GM06990 (cell line): ENCODE results near the gene SH2D1B.

ENCODE experiments used
- DNase-seq: peaks from one replicate; pipeline ENCODE4 v3.0.0-alpha.2; 2011; ENCODE audit not compliant: insufficient read length; ENCODE audit errors: extremely low read depth
- H3K27me3 ChIP-seq: replicated peaks from 2 replicates; pipeline ENCODE4 v1.6.0; 2011; ENCODE audit warnings: low read length; ENCODE audit not compliant: control insufficient read depth, insufficient read depth
- H3K36me3 ChIP-seq: 2 replicates; pipeline ENCODE4 v1.5.1; 2011; ENCODE audit warnings: low read length; ENCODE audit not compliant: control insufficient read depth, insufficient read depth
- H3K4me3 ChIP-seq: replicated peaks from 2 replicates; pipeline ENCODE4 v1.5.1; 2011; ENCODE audit warnings: low read depth, mild to moderate bottlenecking, control low read depth, low read length
- CTCF ChIP-seq: IDR thresholded peaks from 2 replicates; pipeline ENCODE4 v1.5.1; 2011; ENCODE audit warnings: low read length, control low read depth, mild to moderate bottlenecking, inconsistent platforms; ENCODE audit not compliant: insufficient read depth, poor library complexity, severe bottlenecking

Gene SH2D1B

DNA sequence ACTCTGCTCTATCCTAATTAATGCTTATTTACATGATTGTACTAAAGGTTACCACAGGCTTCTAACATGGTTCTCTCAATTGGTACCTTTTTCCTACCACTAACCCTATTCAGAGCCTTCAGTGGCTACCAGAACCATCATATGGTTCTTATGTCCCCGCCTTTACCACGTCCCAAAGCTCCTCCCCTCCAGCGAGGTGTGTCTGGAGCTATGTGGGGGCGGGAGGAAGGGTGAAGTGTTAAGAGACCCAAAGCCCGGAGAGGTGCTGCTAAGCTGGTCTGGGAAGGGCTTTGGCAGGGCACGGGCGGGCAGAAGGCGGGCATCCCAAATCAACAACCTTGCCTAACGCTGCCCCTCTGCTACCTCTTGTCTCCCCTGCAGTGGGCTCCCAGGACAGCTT is 45.3 kb downstream of the SH2D1B start:
- DNase-seq, result no peak
- no peaks in the 10 kb centered on the region; the same call in 1 of the 2 replicates for H3K27me3 ChIP-seq
- H3K4me3 ChIP-seq, result no peak overlapping the region
- TF ChIP-seq CTCF, result no peak
- H3K36me3 ChIP-seq, result no peaks in the 10 kb centered on the region

GRCh38 chr1:162366149-162366548 is 45.8 kb downstream of the SH2D1B start:
- no peak for TF ChIP-seq CTCF
- Histone ChIP-seq H3K27me3 (no peaks in the 10 kb centered on the region; the same call in 1 of the 2 replicates), H3K4me3 (no peak overlapping the region), H3K36me3 (no peaks in the 10 kb centered on the region)
- no peak for DNase-seq

DNA sequence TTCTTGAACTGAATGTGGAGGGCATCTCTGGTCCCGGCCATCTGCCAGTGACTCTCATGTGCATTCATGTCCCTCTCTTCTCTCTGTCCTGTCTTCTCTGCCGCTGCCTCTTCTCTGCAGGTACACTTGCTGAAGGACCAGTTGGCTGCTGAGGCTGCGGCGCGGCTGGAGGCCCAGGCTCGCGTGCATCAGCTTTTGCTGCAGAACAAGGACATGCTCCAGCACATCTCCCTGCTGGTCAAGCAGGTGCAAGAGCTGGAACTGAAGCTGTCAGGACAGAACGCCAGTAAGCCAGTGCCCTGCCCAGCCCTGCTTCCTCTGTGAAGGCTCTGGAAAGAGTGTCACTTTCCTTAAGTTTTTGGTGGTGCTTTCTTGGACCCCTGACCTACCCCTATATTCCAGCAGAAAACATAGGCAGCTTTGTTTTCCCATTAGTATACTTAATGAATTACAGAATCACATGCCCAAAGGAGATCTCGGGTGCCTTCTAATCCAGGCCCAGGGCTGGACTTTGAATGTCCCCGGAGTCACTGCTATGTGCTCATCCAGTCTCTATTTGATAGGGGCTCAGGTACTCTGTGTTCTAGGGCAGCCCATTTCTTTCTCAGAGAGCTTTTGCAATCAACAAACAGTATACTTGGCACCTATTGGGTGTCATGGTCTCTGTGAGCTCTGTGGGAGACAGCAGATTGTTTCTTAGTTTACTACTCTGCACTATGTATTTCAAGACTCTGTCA is 46.5 kb downstream of the SH2D1B start:
- H3K27me3 ChIP-seq, result no peaks in the 10 kb centered on the region; the same call in 1 of the 2 replicates
- no peak for TF ChIP-seq CTCF
- no peaks in the 10 kb centered on the region for H3K36me3 ChIP-seq
- no peak for DNase-seq
- no peak overlapping the region for H3K4me3 ChIP-seq

DNA sequence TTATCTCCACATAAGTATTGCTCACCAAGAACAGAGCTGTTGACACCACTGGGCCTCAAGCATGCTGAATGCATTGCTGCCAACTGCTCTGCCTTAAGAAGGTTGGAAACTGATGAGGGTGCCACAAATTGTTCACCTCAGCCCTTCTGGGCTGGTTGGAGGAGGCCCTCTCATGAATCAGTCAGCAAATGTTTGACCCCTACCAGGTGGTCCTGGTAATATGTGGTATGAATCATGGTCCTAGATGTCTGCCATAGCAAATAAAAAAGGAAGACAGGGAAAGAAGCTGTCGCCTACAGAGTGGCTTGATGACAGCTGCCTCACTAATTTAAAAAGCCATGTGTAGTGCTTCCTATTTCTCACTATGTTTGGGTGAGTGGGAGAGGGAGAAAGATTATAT is 47.4 kb downstream of the SH2D1B start:
- no peaks in the 10 kb centered on the region for H3K27me3 ChIP-seq
- no peak for DNase-seq
- H3K4me3 ChIP-seq, result no peak overlapping the region
- TF ChIP-seq CTCF, result no peak
- no peaks in the 10 kb centered on the region for H3K36me3 ChIP-seq

DNA sequence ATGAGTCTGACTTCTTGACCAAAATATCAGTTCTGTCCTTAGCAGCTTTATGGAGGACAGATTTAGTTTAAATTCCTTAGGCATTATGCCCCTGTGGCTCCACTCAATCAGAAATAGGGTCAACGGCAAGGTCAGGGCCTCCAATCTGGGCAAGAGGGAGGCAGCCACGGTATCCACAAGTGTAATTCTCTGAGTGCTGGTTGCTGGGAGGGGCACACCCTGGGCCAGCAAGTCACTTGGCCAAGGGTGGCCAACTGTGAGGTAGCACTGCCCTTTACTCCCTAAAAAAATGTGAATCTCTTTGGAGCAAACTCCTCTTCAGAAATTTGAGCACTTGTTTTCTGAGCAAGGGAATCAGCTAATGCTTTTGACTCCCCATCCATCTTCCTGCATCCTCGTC is 48.1 kb downstream of the SH2D1B start:
- Histone ChIP-seq H3K36me3 (no peaks in the 10 kb centered on the region), H3K27me3 (no peaks in the 10 kb centered on the region), H3K4me3 (no peak overlapping the region)
- DNase-seq, result no peak
- TF ChIP-seq CTCF, result no peak

DNA sequence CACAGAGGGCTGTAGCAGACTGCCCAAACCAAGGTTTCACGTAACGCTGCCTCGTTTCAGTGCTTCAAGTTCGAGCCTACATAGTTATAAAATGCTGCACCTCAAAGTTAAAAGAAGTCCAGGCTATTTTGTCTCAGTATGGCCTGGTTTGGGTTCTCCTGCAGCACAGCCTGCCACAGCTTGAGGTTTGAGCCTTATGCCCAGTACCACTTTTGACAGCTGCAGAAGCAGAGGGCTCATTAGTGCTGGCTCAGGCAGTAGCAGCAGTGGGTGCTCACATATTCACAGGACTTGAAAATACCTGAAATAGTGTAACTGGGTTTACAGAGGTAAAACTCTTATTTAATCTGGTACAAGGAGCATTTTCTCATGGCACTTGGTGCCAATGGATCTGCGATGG is 50.6 kb downstream of the SH2D1B start:
- peaks cover 3% of the 10 kb centered on the region for H3K27me3 ChIP-seq
- TF ChIP-seq CTCF, result no peak
- H3K36me3 ChIP-seq, result no peaks in the 10 kb centered on the region
- no peak for DNase-seq
- no peak overlapping the region for H3K4me3 ChIP-seq
